ENCODE measurements around the gene SIT1. TPM values are rescaled to one million over a fixed set of nuclear protein-coding genes. Genes with fewer than 3 reads are reported as not detected.

The SIT1 gene
- total RNA-seq, 4 donors from 2014 or later = 0.74 to 5.2 (median 1.1) TPM

DNA sequence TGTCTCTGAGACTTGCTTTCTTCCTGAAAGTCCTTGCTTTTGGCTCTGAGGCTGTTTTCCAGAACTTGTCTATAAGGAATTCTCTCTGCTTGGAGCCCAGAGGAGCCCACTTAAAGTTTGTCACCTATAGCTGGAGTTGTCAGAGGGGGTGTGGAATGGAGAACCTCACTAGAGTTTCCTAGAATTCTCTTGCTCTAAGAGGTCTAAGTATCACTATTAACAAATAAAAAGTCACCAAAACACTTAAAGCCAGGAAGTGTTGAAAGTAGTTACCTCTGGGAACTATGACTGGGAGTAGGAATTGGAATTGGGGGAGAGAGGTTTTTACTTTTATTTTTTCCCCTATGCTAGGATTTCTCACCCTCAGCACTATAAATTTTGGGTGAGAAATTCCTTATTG, 15.0 kb downstream of the SIT1 start:
- ATAC-seq (ENCODE audit: low FRiP score) (no peak), DNase-seq (ENCODE audit: low spot score) (no peak)
- TF ChIP-seq, protein P1, sequence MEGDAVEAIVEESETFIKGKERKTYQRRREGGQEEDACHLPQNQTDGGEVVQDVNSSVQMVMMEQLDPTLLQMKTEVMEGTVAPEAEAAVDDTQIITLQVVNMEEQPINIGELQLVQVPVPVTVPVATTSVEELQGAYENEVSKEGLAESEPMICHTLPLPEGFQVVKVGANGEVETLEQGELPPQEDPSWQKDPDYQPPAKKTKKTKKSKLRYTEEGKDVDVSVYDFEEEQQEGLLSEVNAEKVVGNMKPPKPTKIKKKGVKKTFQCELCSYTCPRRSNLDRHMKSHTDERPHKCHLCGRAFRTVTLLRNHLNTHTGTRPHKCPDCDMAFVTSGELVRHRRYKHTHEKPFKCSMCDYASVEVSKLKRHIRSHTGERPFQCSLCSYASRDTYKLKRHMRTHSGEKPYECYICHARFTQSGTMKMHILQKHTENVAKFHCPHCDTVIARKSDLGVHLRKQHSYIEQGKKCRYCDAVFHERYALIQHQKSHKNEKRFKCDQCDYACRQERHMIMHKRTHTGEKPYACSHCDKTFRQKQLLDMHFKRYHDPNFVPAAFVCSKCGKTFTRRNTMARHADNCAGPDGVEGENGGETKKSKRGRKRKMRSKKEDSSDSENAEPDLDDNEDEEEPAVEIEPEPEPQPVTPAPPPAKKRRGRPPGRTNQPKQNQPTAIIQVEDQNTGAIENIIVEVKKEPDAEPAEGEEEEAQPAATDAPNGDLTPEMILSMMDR (IDR thresholded peaks at IDR 0.05) = no peak

DNA sequence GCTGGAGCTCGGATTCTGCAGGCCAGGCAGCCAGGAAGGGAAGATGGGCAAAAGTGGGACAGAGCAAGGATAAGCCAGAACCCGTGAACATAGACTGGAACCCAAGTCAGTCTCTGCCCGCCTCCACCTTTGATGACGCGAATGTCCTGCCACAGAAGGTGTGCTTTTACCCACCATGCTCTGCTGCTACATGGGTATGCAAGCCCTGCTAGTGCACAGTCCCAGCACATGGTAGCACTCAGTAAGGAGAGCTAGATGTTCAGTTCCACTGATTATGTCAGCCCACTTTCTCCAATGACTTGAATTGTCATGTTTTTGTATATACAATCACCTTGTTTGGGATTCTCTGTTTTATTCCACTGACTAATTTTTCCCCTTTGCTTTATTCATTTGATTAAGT, 21.1 kb downstream of the SIT1 start:
- no peak for ATAC-seq (ENCODE audit: low FRiP score)
- DNase-seq (ENCODE audit: low spot score) = no peak
- TF ChIP-seq, protein P1 (IDR thresholded peaks at IDR 0.05) = no peak

DNA sequence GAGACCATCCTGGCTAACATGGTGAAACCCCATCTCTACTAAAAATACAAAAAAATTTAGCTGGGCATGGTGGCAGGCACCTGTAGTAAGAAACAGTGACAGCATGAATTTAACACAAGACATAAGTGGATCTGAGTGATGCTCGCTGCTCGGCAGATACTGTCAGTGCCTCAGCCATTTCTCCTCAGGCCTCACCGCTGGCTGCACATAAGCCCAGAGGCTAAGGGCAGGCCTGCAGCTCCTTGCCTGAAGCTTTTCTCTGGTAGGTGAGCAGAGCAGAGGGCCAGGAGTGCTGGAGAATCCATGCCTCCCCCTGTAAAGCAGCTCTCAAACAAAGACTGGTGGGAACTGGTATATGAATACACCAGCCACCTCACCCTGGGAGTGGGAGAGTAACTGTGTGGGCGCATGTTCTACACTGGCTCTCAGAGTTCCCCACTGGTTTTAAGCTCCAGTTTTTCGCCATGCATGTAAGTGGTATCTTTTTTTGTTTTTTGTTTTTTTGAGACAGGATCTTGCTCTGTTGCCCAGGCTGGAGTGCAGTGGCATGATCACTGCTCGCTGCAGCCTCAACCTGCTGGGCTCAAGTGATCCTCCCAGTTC, 22.2 kb downstream of the SIT1 start:
- DNase-seq (ENCODE audit: low spot score) (no peak), ATAC-seq (ENCODE audit: low FRiP score) (no peak)
- TF ChIP-seq, protein P1 (IDR thresholded peaks at IDR 0.05) = no peak

DNA sequence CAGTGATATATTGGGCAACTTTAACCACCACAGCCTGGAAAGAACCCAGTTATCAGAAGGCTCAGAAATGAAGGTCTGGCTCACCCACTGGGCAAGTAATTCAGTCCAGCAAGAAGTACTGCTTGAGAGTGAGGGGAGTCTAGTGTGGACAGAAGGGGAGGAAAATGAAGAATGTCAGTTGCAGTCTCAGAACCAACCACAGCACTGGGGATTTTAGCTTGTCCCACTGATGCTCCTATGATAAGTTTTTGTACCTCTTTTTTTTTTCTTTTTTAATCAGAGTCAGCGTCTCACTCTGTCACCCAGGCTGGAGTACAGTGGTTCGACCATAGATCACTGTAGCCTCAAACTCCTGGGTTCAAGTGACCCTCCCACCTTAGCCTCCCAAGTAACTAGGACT, 23.2 kb downstream of the SIT1 start:
- TF ChIP-seq, protein P1 (IDR thresholded peaks at IDR 0.05) = no peak
- no peak for ATAC-seq (ENCODE audit: low FRiP score)
- no peak for DNase-seq (ENCODE audit: low spot score)

DNA sequence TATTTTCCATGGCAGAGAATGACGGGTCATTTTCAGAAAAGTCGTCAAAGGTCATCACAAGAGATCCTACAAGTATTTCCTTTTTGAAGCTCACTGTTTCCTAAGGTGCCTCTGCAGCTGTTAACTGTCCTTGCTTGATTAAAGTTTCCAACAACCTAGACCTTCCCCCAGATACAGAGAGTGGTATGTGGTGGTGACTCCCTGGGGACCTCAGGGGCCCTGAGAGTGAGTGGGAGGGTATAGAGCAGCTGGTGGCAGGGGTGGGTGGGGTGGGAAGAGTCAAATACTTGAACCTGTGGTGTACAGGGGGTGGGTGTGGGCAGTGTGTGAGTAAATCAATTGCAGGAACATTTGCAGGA, 31.0 kb downstream of the SIT1 start:
- TF ChIP-seq, protein P1 (IDR thresholded peaks at IDR 0.05) = no peak
- DNase-seq (ENCODE audit: low spot score) (no peak), ATAC-seq (ENCODE audit: low FRiP score) (no peak)

DNA sequence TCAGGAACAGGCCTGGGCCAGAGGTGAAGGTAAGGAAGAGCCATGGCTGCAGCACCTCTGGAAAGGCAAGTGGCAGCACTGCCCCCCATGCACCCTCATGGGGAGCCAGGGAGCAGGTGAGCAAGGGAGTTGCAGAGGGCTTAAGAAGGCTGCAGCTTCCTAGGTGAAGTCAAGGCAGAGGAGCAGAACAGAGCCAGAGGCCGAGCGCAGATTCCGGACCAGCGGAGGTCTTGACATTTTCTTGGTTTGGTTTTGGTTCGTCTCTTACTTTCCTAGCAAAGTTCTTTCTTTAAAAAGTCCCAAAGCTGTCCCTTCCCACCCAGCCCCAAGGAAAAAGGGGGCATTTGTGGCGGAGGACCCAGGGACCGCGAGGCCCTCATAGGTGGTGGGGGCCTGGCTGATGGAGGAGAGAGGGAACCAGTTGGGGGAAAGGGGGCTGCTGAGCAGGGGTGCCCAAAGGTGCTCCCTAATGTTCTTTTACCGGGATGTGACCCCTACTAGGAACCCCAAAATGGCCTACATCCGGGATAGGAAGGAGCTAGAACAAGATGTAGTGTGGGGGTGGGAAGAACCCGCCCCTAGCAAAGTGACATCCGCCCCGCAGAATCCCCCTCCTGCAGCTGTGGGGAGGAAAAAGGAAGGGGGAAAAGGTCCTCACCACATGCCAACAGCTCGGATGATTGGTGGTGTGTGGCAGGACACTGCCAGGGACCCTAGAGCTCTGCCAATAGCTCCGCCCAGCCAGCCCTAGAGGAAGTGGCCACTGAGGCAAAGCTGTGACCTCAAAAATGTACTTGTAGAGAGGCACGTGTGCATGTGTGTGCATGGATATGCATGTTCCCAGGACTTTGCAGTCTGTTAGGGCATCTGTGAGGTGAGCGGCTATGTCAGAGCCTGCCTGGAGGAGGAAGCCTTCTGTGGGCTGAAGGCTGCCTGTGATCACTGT, 31.6 kb downstream of the SIT1 start:
- no peak for DNase-seq (ENCODE audit: low spot score)
- TF ChIP-seq, protein P1 (IDR thresholded peaks at IDR 0.05) = no peak
- no peak for ATAC-seq (ENCODE audit: low FRiP score)

Data from omental fat pad (tissue), 4 donors.